ENCODE data around the gene ADCY10. TPM values are rescaled to one million over a fixed set of nuclear protein-coding genes. Genes with fewer than 3 reads are reported as not detected.

The ADCY10 gene
- total and polyA plus RNA-seq, 9 of the 15 experiments (the other 6 are each of a cell fraction or from before 2014, with no cell fraction given): 0.08 to 0.86 (median 0.22) TPM

GRCh38 chr1:167820684-167821355 is 93.1 kb downstream of the ADCY10 start (continued):
- TF ChIP-seq ZBTB7A (IDR thresholded peaks at IDR 0.05; ENCODE audit: borderline replicate concordance, control insufficient read depth, low read depth, low read length) (no peak), JUND (IDR thresholded peaks at IDR 0.05; ENCODE audit: borderline replicate concordance, low read depth, low read length) (0 out of 2 replicates have a peak, but pooled peaks have one; percentile 30), JUND (tag; IDR thresholded peaks at IDR 0.05; ENCODE audit: borderline replicate concordance, low read depth, low read length) (no peak; the same call in 2 of the 3 replicates), SMARCA4 (IDR thresholded peaks at IDR 0.05) (peak; percentile 53), ZNF589 (CRISPR knock-in tag; IDR thresholded peaks at IDR 0.05; ENCODE audit: low read depth) (peak; percentile 78; the same call in 1 of the 2 replicates), BRD9 (IDR thresholded peaks at IDR 0.05; ENCODE audit: low read depth, partially characterized antibody) (peak; percentile 69), NKRF (IDR thresholded peaks at IDR 0.05; ENCODE audit: borderline replicate concordance) (no peak), TAF1 (IDR thresholded peaks at IDR 0.05; ENCODE audit: control insufficient read depth, extremely low read depth, insufficient read depth, low read length, severe bottlenecking) (no peak), POU5F1 (IDR thresholded peaks at IDR 0.05; ENCODE audit: borderline replicate concordance, low read depth, low read length, partially characterized antibody) (no peak), DDX20 (tag; IDR thresholded peaks at IDR 0.05; ENCODE audit: low read depth) (no peak), ZFP30 (CRISPR knock-in tag; IDR thresholded peaks at IDR 0.05; ENCODE audit: borderline replicate concordance) (0 out of 2 replicates have a peak, but pooled peaks have one; percentile 38), HMG20B (CRISPR knock-in tag; IDR thresholded peaks at IDR 0.05) (no peak), MAFG (tag; conservative IDR thresholded peaks at IDR 0.05) (peak; percentile 69), CTBP1 (IDR thresholded peaks at IDR 0.05; ENCODE audit: borderline replicate concordance) (no peak), CHD4 (IDR thresholded peaks at IDR 0.05; ENCODE audit: insufficient read depth, insufficient replicate concordance, low read depth, low read length, poor library complexity, severe bottlenecking) (no peak), HOXB6 (CRISPR knock-in tag; IDR thresholded peaks at IDR 0.05; ENCODE audit: borderline replicate concordance) (no peak), SIRT6 (IDR thresholded peaks at IDR 0.05; ENCODE audit: low read depth, low read length) (no peak), NCOA1 (IDR thresholded peaks at IDR 0.05; ENCODE audit: low read depth) (no peak), ZNF444 (CRISPR knock-in tag; IDR thresholded peaks at IDR 0.05) (no peak), ELF4 (CRISPR knock-in tag; IDR thresholded peaks at IDR 0.05) (0 out of 2 replicates have a peak, but pooled peaks have one; percentile 59), RAD21 (CRISPR knock-in tag; conservative IDR thresholded peaks at IDR 0.05 in 1 of 2, IDR thresholded peaks at IDR 0.05 in 1 of 2) (no peak), SMC3 (conservative IDR thresholded peaks at IDR 0.05; ENCODE audit: insufficient read depth, low read depth, low read length) (no peak), FOXM1 (IDR thresholded peaks at IDR 0.05; ENCODE audit: low read depth) (0 out of 2 replicates have a peak, but pooled peaks have one; percentile 11), FOXM1 (CRISPR knock-in tag; IDR thresholded peaks at IDR 0.05; ENCODE audit: low read depth) (no peak), MTA3 (IDR thresholded peaks at IDR 0.05; ENCODE audit: borderline replicate concordance) (peak; percentile 7; the same call in 1 of the 2 replicates), MTA2 (IDR thresholded peaks at IDR 0.05; ENCODE audit: low read depth) (0 out of 2 replicates have a peak, but pooled peaks have one; percentile 22), GTF2E2 (tag; IDR thresholded peaks at IDR 0.05) (no peak)
